NCI-H748 (cell line): ENCODE measurements around the gene PAPOLB.

Experiments used
- DNase-seq: peaks from one replicate; lab custom pipeline; 2025; ENCODE audit not compliant: unreplicated experiment; lab: John Stamatoyannopoulos, UW

Gene PAPOLB

GRCh38 chr7:4878336-4879335, 16.8 kb upstream of the PAPOLB start:
- no peak for DNase-seq

- no peak for DNase-seq
These were observed 14.8 kb upstream of the PAPOLB start for GRCh38 chr7:4876586-4876985.

GRCh38 chr7:4875391-4875790, 13.6 kb upstream of the PAPOLB start:
- DNase-seq, result no peak

GRCh38 chr7:4873071-4873944, 11.5 kb upstream of the PAPOLB start:
- no peak for DNase-seq

- no peak for DNase-seq
These were observed 10.3 kb upstream of the PAPOLB start for GRCh38 chr7:4871930-4872675.

GRCh38 chr7:4871056-4871680, 9.3 kb upstream of the PAPOLB start:
- DNase-seq, result no peak

GRCh38 chr7:4868493-4868892, 6.7 kb upstream of the PAPOLB start:
- DNase-seq, result no peak

- DNase-seq, result no peak
These were observed 5.0 kb upstream of the PAPOLB start for GRCh38 chr7:4866528-4867496.

GRCh38 chr7:4862156-4862555, 326 bp upstream of the PAPOLB start:
- no peak for DNase-seq

- DNase-seq, result no peak
These were observed 603 bp downstream of the PAPOLB start for GRCh38 chr7:4861227-4861626.

GRCh38 chr7:4857189-4857588, 4.6 kb downstream of the PAPOLB start:
- no peak for DNase-seq

- peak; percentile 76 for DNase-seq
These were observed 5.3 kb downstream of the PAPOLB start for GRCh38 chr7:4856336-4857057.

GRCh38 chr7:4854916-4855315, 6.9 kb downstream of the PAPOLB start:
- DNase-seq, result no peak

- DNase-seq, result no peak
These were observed 10.1 kb downstream of the PAPOLB start for GRCh38 chr7:4851459-4852422.

- DNase-seq, result no peak
These were observed 11.5 kb downstream of the PAPOLB start for GRCh38 chr7:4850262-4850795.

GRCh38 chr7:4849390-4849789, 12.4 kb downstream of the PAPOLB start:
- peak; percentile 59 for DNase-seq

- peak; percentile 27 for DNase-seq
These were observed 16.1 kb downstream of the PAPOLB start for GRCh38 chr7:4845740-4846142.
